HG03060 (cell line): ENCODE measurements around the gene PFDN6.
A peak's percentile ranks its signal among the peaks of the same experiment; 100 is the strongest.
"Not testable (repeated sequence)": the region's sequence is repeated elsewhere in the genome, so short reads cannot be mapped to it uniquely, and the experiment has no call there.

ENCODE experiments used
- ATAC-seq: cut with Tn5 transposase; IDR thresholded peaks from one replicate; pipeline ENCODE4 v1.9.1; 2021; ENCODE audit warnings: low read depth, moderate number of reproducible peaks; ENCODE audit not compliant: unreplicated experiment

Gene PFDN6

DNA sequence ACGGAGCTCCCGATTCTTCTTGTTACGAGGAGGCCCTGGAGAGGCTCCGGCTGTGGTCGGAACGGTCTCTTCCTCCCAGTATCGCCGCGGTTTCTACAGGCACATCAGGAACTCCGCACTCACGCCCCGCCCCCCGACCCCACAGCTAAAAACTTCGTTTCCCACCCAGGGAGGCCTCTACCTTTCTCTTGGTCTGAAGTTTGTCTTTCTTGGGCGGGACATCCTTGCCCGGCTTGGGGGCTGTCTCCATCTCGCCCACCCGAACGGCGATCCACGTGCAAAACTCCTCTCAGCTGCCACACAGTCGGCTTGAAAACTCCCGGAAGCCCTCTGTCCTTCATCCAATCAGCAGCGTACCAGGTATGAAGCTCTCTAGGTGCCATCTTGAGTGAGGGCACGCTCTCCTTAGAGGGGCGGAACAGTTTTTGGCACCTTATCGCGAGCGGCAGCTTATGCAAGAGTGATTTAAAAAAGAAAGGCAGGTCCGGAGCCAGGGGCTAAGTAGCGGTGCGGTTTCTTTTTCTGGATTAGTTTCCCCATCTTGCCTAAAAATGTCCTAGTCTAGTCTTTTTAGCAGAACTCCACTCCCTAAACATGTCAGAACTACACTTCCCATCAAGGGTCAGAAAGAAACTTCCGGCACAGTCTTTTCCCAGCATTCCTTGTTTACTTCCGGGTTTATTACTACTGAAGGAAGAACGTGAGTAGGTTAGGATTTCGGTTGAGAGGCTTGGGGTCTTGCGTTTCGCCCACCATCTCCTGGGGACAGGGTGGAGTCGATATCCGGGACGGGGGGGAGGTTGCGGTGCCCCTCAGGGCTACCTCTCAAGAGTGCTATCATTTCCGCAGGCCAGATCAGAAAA, at the start of gene PFDN6, which contains the start of gene WDR46:
Gene PFDN6, plus strand, starts transcription at position 681 of the 863 bp plus-strand sequence. CDS start 256 bp downstream, outside the sequence.
Gene WDR46, minus strand, starts transcription at position 319 of the 863 bp plus-strand sequence. Its CDS starts 69 bp downstream, at position 250.
- peak; percentile 69 for ATAC-seq

GRCh38 chr6:33241968-33242367, 47.4 kb upstream of the PFDN6 start:
- no peak for ATAC-seq

DNA sequence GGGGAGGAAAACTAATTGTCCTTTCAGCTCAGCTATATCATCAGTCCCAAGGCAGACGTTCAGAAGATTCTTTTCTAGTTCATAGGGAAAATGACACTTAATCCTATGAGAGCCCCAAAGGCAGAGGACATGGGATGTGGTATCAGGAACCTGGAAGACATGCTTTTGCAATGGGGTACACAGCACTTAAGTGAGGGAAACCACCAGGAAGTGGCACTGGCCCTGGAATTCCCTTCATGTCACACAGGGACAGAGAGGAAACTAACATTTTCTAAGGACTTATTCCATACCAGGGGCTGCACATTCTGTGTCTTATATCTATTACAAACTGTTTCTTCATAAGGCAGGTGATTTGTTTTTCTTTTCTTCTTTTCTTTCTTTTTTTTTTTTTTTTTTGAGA, 45.9 kb upstream of the PFDN6 start:
- ATAC-seq, result no peak

- ATAC-seq, result no peak
Measured at GRCh38 chr6:33247977-33248642, 41.3 kb upstream of the PFDN6 start.

GRCh38 chr6:33248643-33248931, 40.8 kb upstream of the PFDN6 start:
- ATAC-seq, result no peak

GRCh38 chr6:33248932-33249731, 40.3 kb upstream of the PFDN6 start:
- peak; percentile 86 for ATAC-seq

DNA sequence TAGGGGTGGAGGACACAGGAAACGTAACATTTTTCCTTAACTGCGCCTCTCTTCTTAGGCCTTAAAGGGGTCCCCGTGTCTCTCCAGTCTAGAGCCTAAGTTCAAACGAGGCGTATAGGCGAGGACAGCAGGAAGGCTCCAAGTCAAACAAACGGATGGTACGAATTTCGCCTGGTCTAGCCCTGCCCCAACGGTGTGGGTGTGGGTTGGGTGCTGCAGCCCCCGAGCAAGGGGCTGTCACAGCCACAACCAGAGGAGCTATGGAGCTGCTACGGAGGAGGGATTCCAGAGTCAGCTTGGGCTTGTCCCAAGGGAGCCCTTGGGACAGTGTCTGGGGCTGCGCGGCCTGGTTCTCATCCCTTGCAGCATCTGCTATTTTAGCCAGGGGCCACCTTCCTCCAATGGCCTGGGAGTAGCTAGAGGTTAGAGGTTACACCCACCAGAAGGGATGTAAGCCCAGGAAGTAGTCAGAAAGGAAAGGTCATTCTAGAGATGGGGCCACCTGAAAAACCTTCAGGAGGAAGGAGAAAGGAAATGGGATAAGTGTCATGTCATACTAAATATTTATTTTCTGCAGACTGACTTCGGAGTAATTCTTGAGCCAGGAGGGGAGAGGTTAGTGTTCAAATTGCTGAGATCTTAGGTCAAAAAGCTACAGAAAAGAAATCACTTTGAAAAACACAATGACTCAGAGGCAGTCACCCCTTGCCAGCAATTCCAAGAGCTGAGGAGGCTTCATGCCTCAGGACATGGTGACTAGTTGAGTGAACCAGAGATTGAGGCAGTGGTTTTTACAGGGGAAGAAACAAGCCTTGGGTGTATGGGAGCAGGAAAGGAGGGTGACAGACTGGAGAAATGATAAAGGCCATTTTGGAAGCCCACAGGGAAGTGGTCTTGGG, 39.4 kb upstream of the PFDN6 start:
- ATAC-seq, result no peak

GRCh38 chr6:33250731-33251130, 38.7 kb upstream of the PFDN6 start:
- no peak for ATAC-seq

- no peak for ATAC-seq
Measured at GRCh38 chr6:33251395-33252012, 37.9 kb upstream of the PFDN6 start.

- ATAC-seq, result no peak
Measured at GRCh38 chr6:33252759-33253158, 36.6 kb upstream of the PFDN6 start.

GRCh38 chr6:33254591-33254990, 34.8 kb upstream of the PFDN6 start:
- no peak for ATAC-seq

- ATAC-seq, result no peak
Measured at GRCh38 chr6:33259032-33259431, 30.4 kb upstream of the PFDN6 start.

GRCh38 chr6:33262490-33262889, 26.9 kb upstream of the PFDN6 start:
- not testable (repeated sequence) for ATAC-seq

DNA sequence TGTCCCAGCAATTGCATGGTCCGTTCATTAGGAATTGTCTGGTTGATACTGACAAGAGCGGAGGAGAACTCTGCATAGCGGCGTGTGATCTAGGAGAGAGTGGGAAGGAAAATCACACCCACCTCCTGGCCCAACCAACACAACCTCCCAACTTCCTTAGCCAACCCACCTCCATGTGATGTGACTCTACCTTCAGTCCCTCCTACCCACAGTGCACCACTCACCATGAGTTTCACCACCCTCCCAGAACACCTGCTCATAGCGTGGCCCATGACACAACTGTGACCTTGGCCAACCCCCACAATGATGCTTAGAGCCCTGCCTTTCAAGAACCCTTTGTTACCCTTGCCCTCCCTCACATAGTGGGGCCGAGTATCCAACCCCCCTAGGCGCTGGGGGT, 25.4 kb upstream of the PFDN6 start:
- no peak for ATAC-seq

DNA sequence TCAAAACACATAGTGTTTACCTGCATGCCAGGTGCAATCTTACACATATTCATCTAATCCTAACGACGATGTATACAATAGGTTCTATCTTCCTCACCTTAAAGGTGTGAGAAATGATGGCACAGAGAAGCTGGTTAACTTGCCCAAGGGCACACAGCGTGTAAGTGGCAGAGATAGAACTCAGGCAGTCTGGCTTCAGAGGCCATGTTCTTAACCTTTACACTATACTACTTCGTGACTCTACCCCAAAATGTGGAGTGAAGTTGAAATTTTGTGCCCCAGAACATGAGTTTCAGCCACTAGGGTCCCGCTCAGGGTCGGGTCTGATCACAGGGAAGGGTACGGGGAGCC, 18.3 kb upstream of the PFDN6 start:
- peak; percentile 13 for ATAC-seq

GRCh38 chr6:33271468-33272274, 17.7 kb upstream of the PFDN6 start, which contains the start of the genes RPS18 and VPS52:
RPS18 (plus strand) TSS chr6:33272075; CDS start chr6:33272120, 45 bp downstream.
VPS52 (minus strand) TSS chr6:33271876; CDS start chr6:33271675, 201 bp downstream.
- peak; percentile 79 for ATAC-seq

GRCh38 chr6:33272275-33273128, 16.9 kb upstream of the PFDN6 start:
- ATAC-seq, result no peak
